Caki2 (cell line): ENCODE data around the gene KCNJ6. TPM values are rescaled to one million over a fixed set of nuclear protein-coding genes. Genes with fewer than 3 reads are reported as not detected.
A peak's percentile ranks its signal among the peaks of the same experiment; 100 is the strongest.

ENCODE experiments used
- DNase-seq: peaks from one replicate; pipeline ENCODE4 v3.0.0-alpha.2; 2015; ENCODE audit warnings: low read depth
- in situ Hi-C: cut with HindIII; loops from 2 replicates; pipeline ENCODE4 v1.10.0; 2016; ENCODE audit warnings: low sequenced_read_pairs, low pct_unique_long_range_greater_than_20kb, mixed read lengths
- total RNA-seq: library from RNA; depleted of rRNA; stranded (reverse); fragments of >200 nt; shearing (Covaris generic); gene quantifications from 2 replicates; pipeline ENCODE4 v1.2.3, GENCODE V29; 2014; ENCODE audit warnings: low replicate concordance

KCNJ6 gene
- total RNA-seq, 1 experiment from 2014 or later = not detected

- in situ Hi-C loops = no loop called here
- DNase-seq = no peak
Measured at GRCh38 chr21:37909936-37910335, 6.3 kb downstream of the KCNJ6 start.

- in situ Hi-C loops = no loop called here
Measured at GRCh38 chr21:37908691-37909090, 7.6 kb downstream of the KCNJ6 start.

GRCh38 chr21:37907076-37907475 lies 9.2 kb downstream of the KCNJ6 start:
- DNase-seq = no peak
- in situ Hi-C loops = no loop called here

More at GRCh38 chr21:37908691-37909090, 7.6 kb downstream of the KCNJ6 start:
- no peak for DNase-seq

- no peak for DNase-seq
- in situ Hi-C loops = no loop called here
Measured at GRCh38 chr21:37905291-37905690, 11.0 kb downstream of the KCNJ6 start.

- DNase-seq = no peak
- in situ Hi-C loops = no loop called here
Measured at GRCh38 chr21:37904856-37905255, 11.4 kb downstream of the KCNJ6 start.

- in situ Hi-C loops = no loop called here
- no peak for DNase-seq
Measured at GRCh38 chr21:37903396-37903795, 12.9 kb downstream of the KCNJ6 start.

DNA sequence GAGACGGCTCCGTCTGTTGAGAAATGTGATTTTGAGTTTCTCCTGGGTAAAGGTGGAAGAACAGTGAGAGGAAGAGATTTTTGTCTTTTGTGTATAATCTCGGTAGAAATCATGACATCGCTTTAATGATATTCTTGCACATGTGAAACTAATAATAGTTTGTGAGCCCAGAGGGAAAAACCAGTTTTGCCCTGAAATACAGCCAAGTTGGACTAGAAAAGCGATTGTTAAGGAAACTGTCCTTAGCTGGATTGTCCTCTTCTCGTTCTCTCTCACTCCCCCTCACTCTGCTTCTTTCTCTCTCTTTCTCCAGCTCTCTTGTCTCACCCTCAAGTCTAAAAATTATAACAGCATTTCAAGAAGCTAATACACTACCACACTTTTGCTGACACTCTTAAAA lies 17.1 kb downstream of the KCNJ6 start:
- in situ Hi-C loops = no loop called here
- no peak for DNase-seq

DNA sequence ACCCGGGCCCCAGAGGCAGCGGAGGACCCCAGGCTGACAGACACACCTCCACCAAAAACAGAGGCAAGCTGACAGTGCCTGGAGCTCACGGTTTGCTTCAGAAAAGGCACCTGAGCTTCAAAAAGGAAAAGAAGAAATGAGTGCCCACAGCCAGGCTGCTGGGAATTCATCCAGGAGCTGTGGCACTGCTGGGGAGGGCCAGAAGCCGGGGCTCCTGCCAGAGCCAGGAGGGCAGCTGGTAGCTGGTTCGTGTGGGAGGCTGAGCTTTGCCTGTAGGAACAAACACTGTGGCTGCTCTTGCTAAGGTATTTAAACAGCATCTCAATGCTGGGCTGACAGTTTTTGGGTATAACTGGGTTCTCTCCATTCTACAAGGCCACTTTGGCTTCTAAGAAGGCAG lies 19.5 kb downstream of the KCNJ6 start:
- in situ Hi-C loops = no loop called here
- DNase-seq = no peak

GRCh38 chr21:37891972-37892371 lies 24.3 kb downstream of the KCNJ6 start:
- no peak for DNase-seq
- in situ Hi-C loops = no loop called here

DNA sequence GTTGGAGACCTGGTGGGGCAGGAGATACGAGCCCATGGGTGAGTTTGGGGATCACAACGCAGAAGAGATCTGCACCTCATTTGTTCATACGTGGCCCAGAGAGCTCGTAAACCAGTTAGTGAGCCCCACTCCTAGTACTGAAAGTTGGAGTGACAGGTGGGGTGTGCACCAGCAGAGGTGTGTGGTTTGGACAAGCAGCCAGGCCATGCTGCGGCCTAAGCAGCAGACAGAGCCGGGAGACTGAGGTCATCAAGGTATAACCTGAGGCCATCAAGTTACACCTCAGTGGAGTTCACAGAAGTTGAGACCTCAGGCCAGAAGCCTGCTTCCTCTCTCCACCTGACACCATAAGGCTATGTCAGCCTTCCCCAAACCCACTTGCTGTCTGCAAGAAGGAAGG lies 27.6 kb downstream of the KCNJ6 start:
- in situ Hi-C loops = no loop called here

GRCh38 chr21:37886726-37887299 lies 29.4 kb downstream of the KCNJ6 start:
- DNase-seq = peak; percentile 71
- in situ Hi-C loops = no loop called here

More for the DNA sequence above, 27.6 kb downstream of the KCNJ6 start:
- DNase-seq = no peak

- in situ Hi-C loops = no loop called here
- DNase-seq = no peak
Measured at GRCh38 chr21:37886120-37886519, 30.1 kb downstream of the KCNJ6 start.

DNA sequence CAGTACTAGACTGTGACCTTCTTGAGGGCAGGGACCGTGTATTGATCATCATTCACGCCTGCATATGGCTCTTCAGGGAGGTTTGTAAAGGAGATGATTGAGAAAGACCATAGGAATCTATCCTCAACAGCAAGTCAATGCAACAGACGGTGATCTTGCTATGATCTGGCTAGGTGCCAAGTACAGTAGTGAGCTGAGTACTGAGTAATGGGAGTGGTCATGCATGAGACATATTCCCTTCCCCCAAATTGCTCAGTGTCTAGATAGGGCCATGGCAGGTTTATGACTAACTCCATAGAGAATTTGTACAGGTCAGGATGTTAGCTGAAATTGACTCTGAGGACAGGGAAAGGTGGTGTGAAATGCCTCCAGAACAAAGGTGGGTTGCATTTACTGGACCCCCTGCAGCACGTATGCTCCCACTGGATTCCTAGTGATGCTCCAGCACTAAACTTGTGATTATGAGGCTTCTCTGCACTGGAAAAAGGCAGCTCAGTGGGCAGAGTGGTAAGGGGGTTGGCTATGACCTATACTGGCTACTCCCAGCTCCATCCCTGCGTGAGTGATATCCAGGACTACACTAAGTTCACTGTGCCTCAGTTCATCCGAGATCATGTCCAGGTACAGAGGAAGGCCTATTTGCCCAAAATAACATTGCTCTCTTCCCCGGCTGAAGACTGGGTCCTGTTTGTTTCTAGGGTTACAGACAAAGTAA lies 37.2 kb downstream of the KCNJ6 start:
- DNase-seq = peak; percentile 77
- in situ Hi-C loops = no loop called here

- in situ Hi-C loops = no loop called here
- DNase-seq = no peak
Measured at GRCh38 chr21:37877888-37878684, 38.2 kb downstream of the KCNJ6 start.

DNA sequence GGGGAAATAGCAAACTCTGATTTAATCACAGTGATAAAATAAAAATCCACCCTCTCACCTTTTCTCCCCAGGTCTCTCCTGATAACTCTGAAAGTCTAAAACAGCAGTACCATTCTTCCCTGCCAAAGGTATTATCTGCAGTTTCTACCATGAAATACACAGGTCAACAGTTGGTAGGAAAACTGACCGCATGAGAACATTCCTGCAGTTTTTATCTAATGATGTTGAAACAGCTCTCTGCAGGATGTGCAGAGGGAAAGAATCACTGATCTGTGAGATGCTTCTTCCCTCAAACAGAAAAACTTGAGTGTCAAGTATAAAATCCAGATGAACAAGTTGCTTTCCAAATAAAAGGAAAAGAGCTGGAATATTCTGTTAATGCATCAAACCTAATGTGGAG lies 39.1 kb downstream of the KCNJ6 start:
- in situ Hi-C loops = no loop called here
- peak; percentile 33 for DNase-seq

GRCh38 chr21:37876561-37876960 lies 39.7 kb downstream of the KCNJ6 start:
- in situ Hi-C loops = no loop called here
- no peak for DNase-seq

DNA sequence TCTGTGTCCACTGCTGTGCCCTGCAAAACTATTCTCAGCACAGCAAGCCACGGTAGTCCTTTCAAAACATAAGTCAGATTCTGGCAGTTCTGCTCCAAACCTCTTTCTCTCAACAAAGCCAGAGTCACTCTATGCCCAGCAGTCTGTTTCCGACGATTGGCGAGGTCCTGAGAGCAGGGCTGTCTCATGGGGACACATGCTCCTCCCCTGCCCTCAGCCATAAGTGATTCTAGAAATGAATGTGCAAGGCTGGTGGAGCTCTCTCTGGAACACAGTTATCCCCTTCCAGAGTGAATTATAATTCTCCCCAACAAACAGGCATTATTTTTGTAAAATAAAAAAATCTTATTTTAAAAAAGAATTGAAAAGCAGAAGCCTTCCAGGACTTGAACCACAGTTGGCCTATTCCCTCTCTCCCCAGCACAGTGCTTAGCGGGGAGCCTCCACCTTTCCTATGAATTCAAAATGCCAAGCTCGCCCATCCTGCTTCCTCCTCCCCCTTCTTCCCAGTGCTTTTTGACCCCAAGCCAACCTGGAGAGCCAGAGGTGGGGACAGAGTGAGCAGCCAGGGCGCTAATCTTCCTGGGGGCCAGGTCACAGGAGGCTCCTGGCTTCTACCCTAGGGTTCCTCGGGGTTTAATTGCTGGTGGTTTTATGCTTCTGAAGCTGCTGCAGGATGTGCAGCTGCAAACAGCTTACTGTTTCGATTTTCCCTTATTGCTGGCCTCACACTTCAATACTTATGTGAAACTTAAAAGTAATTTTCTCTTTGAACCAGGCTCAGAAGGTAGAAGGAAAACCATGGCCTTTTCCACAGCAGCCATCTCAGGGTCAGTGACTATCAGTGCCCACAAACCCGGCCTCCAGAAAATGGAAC lies 41.1 kb downstream of the KCNJ6 start:
- in situ Hi-C loops = no loop called here
- no peak for DNase-seq

DNA sequence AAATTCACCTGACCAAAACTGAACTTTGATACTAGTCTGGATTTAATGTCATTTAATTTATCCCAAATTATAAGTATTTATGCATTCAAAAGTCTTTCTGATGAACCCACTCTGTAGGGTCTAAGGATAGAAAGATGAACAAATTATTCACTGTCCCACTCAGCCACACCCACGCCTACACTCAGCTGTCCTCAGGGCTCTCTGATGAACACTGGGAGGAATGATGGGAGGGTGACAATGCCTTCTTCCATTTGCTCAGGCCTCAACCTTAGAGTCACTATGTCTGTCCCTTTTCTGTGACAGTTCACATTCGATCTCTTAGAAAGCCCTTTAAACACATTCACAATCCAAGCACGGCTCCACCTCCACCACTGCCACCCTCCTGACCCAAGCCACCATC lies 41.8 kb downstream of the KCNJ6 start:
- in situ Hi-C loops = no loop called here
- no peak for DNase-seq
